K562 (cell line): ENCODE data around the gene CRKL. TPM values are rescaled to one million over a fixed set of nuclear protein-coding genes. Genes with fewer than 3 reads are reported as not detected.

Experiments used
- BRCA1 ChIP-seq, 2 experiments: fragments of 450-650 bp in 1 of 2; sonication (generic) in 1 of 2; formaldehyde crosslinking in 1 of 2; IDR thresholded peaks; 2 replicates each; pipeline versions ENCODE4 v1.5.0 to v1.6.1; 2017 to 2020; ENCODE audit warnings: mild to moderate bottlenecking in 1 of 2, missing genetic modification reagents in 1 of 2
- CGGBP1 ChIP-seq: fragments of 250-450 bp; sonication (Bioruptor Pico); IDR thresholded peaks from 2 replicates; pipeline ENCODE4 v1.9.0; 2021; ENCODE audit warnings: mild to moderate bottlenecking
- FOXA3 ChIP-seq, 2 experiments: fragments of 450-650 bp in 1 of 2; sonication (generic) in 1 of 2; formaldehyde crosslinking; IDR thresholded peaks in 1 of 2; conservative IDR thresholded peaks in 1 of 2; 2 replicates each; pipeline versions ENCODE4 v1.4.0 to v1.8.0; 2020 to 2022; ENCODE audit warnings: mild to moderate bottlenecking in 2 of 2, missing genetic modification reagents in 1 of 2
- GATAD2A ChIP-seq: fragments of 450-650 bp; IDR thresholded peaks from 2 replicates; pipeline ENCODE4 v1.6.1; 2017
- GTF2A2 ChIP-seq: IDR thresholded peaks from 2 replicates; pipeline ENCODE4 v1.6.1; 2016; ENCODE audit warnings: mild to moderate bottlenecking, missing genetic modification characterization, missing compliant biosample characterization
- HCFC1 ChIP-seq: IDR thresholded peaks from 2 replicates; pipeline ENCODE4 v1.6.1; 2012; ENCODE audit warnings: low read depth, low read length, improper control_type of control experiment
- HDAC6 ChIP-seq: IDR thresholded peaks from 2 replicates; pipeline ENCODE4 v1.6.1; 2012; ENCODE audit warnings: low read depth, mild to moderate bottlenecking, control low read depth, inconsistent platforms, low read length, moderate library complexity
- HEY1 ChIP-seq: fragments of 250-450 bp; sonication (Bioruptor Pico); IDR thresholded peaks from 2 replicates; pipeline ENCODE4 v1.5.0; 2020; ENCODE audit warnings: mild to moderate bottlenecking, moderate library complexity, borderline replicate concordance
- KLF13 ChIP-seq: fragments of 450-650 bp; IDR thresholded peaks from 2 replicates; pipeline ENCODE4 v1.6.1; 2016; ENCODE audit warnings: missing genetic modification characterization, low read depth, mild to moderate bottlenecking, missing compliant biosample characterization, moderate library complexity, borderline replicate concordance
- NFATC3 ChIP-seq: fragments of 450-650 bp; IDR thresholded peaks from 2 replicates; pipeline ENCODE4 v1.6.1; 2017; ENCODE audit warnings: mild to moderate bottlenecking
- SIX5 ChIP-seq, 2 experiments: IDR thresholded peaks; 2 replicates each; pipeline ENCODE4 v1.6.1; 2011; ENCODE audit warnings: low read length in 2 of 2, borderline replicate concordance in 1 of 2, low read depth in 1 of 2, mild to moderate bottlenecking in 1 of 2, moderate library complexity in 1 of 2; ENCODE audit not compliant: insufficient read depth in 1 of 2
- SMARCC2 ChIP-seq: fragments of 450-650 bp; IDR thresholded peaks from 2 replicates; pipeline ENCODE4 v1.6.1; 2017; ENCODE audit warnings: antibody characterized with exemption, moderate library complexity, mild to moderate bottlenecking, low read depth
- SREBF2 ChIP-seq: sonication (generic); formaldehyde crosslinking; IDR thresholded peaks from 2 replicates; pipeline ENCODE4 v1.4.0; 2020; ENCODE audit warnings: mild to moderate bottlenecking, missing genetic modification reagents
- SRSF1 ChIP-seq: fragments of 200-400 bp; formaldehyde crosslinking; IDR thresholded peaks from 2 replicates; pipeline ENCODE4 v1.6.1; 2017; ENCODE audit warnings: mild to moderate bottlenecking, low read depth, low read length, moderate library complexity
- TCF7L2 ChIP-seq: fragments of 150-350 bp; IDR thresholded peaks from 2 replicates; pipeline ENCODE4 v1.6.1; 2016; ENCODE audit warnings: low read depth, mild to moderate bottlenecking, low read length, moderate library complexity
- THRAP3 ChIP-seq: fragments of 450-650 bp; IDR thresholded peaks from 2 replicates; pipeline ENCODE4 v1.6.1; 2016; ENCODE audit warnings: mild to moderate bottlenecking, inconsistent platforms, borderline replicate concordance
- ZBTB49 ChIP-seq: sonication (generic); formaldehyde crosslinking; IDR thresholded peaks from 2 replicates; pipeline ENCODE4 v1.8.0; 2022; ENCODE audit warnings: missing genetic modification reagents, mild to moderate bottlenecking, borderline replicate concordance
- ZFP36 ChIP-seq: fragments of 150-350 bp; IDR thresholded peaks from 2 replicates; pipeline ENCODE4 v1.6.1; 2018; ENCODE audit warnings: low read length, low read depth; ENCODE audit not compliant: partially characterized antibody
- ZNF316 ChIP-seq: fragments of 450-650 bp; IDR thresholded peaks from 2 replicates; pipeline ENCODE4 v1.6.1; 2016
- ZNF668 ChIP-seq: fragments of 250-450 bp; sonication (Bioruptor Pico); IDR thresholded peaks from 2 replicates; pipeline ENCODE4 v1.8.0; 2022; ENCODE audit warnings: mild to moderate bottlenecking, inconsistent platforms
- ZNF76 ChIP-seq: fragments of 250-450 bp; sonication (Bioruptor Pico); IDR thresholded peaks from 2 replicates; pipeline ENCODE4 v1.4.0; 2020; ENCODE audit warnings: mild to moderate bottlenecking, moderate library complexity, borderline replicate concordance
- polyA plus RNA-seq, 8 experiments: library from polyadenylated mRNA; depleted of rRNA in 4 of 8; stranded (reverse) in 5 of 8; unstranded in 3 of 8; fragments of >200 nt; fragmentation: Nextera tagmentation in 2 of 8; fragmentation: Illumina TruSeq in 1 of 8; extraction: Ambion mirVana in 2 of 8; extraction: Trizol in 1 of 8; gene quantifications; 2 replicates each; pipeline versions ENCODE4 v1.2.1 to v1.2.3, GENCODE V29; 2011 to 2014; ENCODE audit warnings: inconsistent platforms in 1 of 8, missing spikeins in 1 of 8
- total RNA-seq, 7 experiments: library from RNA; depleted of rRNA in 6 of 7; stranded (reverse); fragments of >200 nt in 6 of 7; fragmentation: Illumina TruSeq in 2 of 7; extraction: Trizol in 2 of 7; gene quantifications; 2 replicates each; pipeline versions ENCODE4 v1.2.1 to v1.2.3, GENCODE V29; 2011 to 2021; ENCODE audit warnings: low replicate concordance in 1 of 7
- TF ChIP-seq, protein P1 (sequence below): fragments of 250-450 bp; sonication (Bioruptor Pico); IDR thresholded peaks from 2 replicates; pipeline ENCODE4 v1.8.0; 2021; ENCODE audit warnings: borderline replicate concordance, mild to moderate bottlenecking, moderate library complexity; ENCODE audit not compliant: poor library complexity, severe bottlenecking
- TF ChIP-seq, protein P2 (sequence below), 3 experiments: fragments of 200-800 bp in 1 of 3; sonication (Bioruptor generic) in 1 of 3; sonication (generic) in 1 of 3; formaldehyde crosslinking in 1 of 3; IDR thresholded peaks; 2 replicates each; pipeline versions ENCODE4 v1.6.1 to v1.8.0; 2016 to 2022; ENCODE audit warnings: mild to moderate bottlenecking in 2 of 3, missing compliant biosample characterization in 2 of 3, missing genetic modification characterization in 2 of 3, missing genetic modification reagents in 1 of 3

CRKL gene
- total and polyA plus RNA-seq, 9 of the 15 experiments (the other 6 are each of a cell fraction or from before 2014, with no cell fraction given), result 100 to 263 (median 124) TPM

- TF ChIP-seq ZBTB49 (CRISPR knock-in tag), result no peak
- TF ChIP-seq, protein P1, sequence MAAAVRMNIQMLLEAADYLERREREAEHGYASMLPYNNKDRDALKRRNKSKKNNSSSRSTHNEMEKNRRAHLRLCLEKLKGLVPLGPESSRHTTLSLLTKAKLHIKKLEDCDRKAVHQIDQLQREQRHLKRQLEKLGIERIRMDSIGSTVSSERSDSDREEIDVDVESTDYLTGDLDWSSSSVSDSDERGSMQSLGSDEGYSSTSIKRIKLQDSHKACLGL (CRISPR knock-in tag), result no peak
- TF ChIP-seq, protein P2, sequence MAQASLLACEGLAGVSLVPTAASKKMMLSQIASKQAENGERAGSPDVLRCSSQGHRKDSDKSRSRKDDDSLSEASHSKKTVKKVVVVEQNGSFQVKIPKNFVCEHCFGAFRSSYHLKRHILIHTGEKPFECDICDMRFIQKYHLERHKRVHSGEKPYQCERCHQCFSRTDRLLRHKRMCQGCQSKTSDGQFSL (CRISPR knock-in tag; IDR thresholded peaks at IDR 0.05), result 0 out of 2 replicates have a peak, but pooled peaks have one; percentile 38
- TF ChIP-seq, protein P2 (tag; IDR thresholded peaks at IDR 0.05), result no peak
- TF ChIP-seq CGGBP1 (CRISPR knock-in tag), result no peak
- TF ChIP-seq ZNF668, result no peak
- TF ChIP-seq GTF2A2 (tag), result no peak
- no peak for TF ChIP-seq SRSF1
- TF ChIP-seq SREBF2, result no peak
- TF ChIP-seq TCF7L2, result no peak
- no peak for TF ChIP-seq THRAP3
- TF ChIP-seq BRCA1 (IDR thresholded peaks at IDR 0.05), result no peak
- TF ChIP-seq BRCA1 (CRISPR knock-in tag; IDR thresholded peaks at IDR 0.05), result peak; percentile 97; the same call in 1 of the 2 replicates
- TF ChIP-seq SMARCC2, result no peak
- TF ChIP-seq ZNF316, result no peak
- TF ChIP-seq FOXA3 (CRISPR knock-in tag; conservative IDR thresholded peaks at IDR 0.05 in 1 of 2, IDR thresholded peaks at IDR 0.05 in 1 of 2), result peak in 1 of 2 experiments; percentile 49; a peak in 1 of 4 replicates
- no peak for TF ChIP-seq HCFC1
- TF ChIP-seq HEY1, result no peak
- no peak; a peak in 1 of 4 replicates for TF ChIP-seq SIX5 (IDR thresholded peaks at IDR 0.05; ENCODE audit: borderline replicate concordance in 1 of 2, insufficient read depth in 1 of 2, low read depth in 1 of 2, low read length in 2 of 2)
- no peak for TF ChIP-seq NFATC3
- peak; percentile 2 for TF ChIP-seq ZFP36
- no peak for TF ChIP-seq KLF13 (tag)
- TF ChIP-seq ZNF76 (CRISPR knock-in tag), result 0 out of 2 replicates have a peak, but pooled peaks have one; percentile 35
- no peak for TF ChIP-seq GATAD2A
- TF ChIP-seq HDAC6, result no peak
Measured at GRCh38 chr22:20963201-20964052, 46.2 kb downstream of the CRKL start (continued).
